DOHH2 (cell line): ENCODE results near the gene CFAP107.

Experiments
- H3F3A ChIP-seq: fragments of 200-600 bp; sonication (generic), shearing (Covaris generic); 2 replicates; pipeline ENCODE4 v1.6.0; 2016; ENCODE audit warnings: antibody characterized with exemption, mild to moderate bottlenecking; ENCODE audit not compliant: control insufficient read depth, insufficient read depth
- H3K27ac ChIP-seq: fragments of 200-600 bp; sonication (generic); 2 replicates; pipeline ENCODE4 v1.5.1; 2014; ENCODE audit warnings: low read depth, mild to moderate bottlenecking, low read length, moderate library complexity
- H3K27me3 ChIP-seq: fragments of 200-600 bp; sonication (generic); 2 replicates; pipeline ENCODE4 v1.6.1; 2014; ENCODE audit warnings: mild to moderate bottlenecking, low read length, mixed read lengths; ENCODE audit not compliant: control insufficient read depth
- H3K36me3 ChIP-seq: fragments of 200-600 bp; sonication (generic); 2 replicates; pipeline ENCODE4 v1.6.1; 2014; ENCODE audit warnings: mild to moderate bottlenecking, low read length, moderate library complexity, mixed read lengths; ENCODE audit not compliant: control insufficient read depth
- H3K4me1 ChIP-seq: fragments of 200-600 bp; sonication (generic); 2 replicates; pipeline ENCODE4 v1.6.1; 2014; ENCODE audit warnings: mild to moderate bottlenecking, low read length, mixed read lengths; ENCODE audit not compliant: control insufficient read depth
- H3K4me2 ChIP-seq: fragments of 200-600 bp; sonication (generic); 2 replicates; pipeline ENCODE4 v1.6.0; 2014; ENCODE audit warnings: mild to moderate bottlenecking, low read length, moderate library complexity
- H3K4me3 ChIP-seq: fragments of 200-600 bp; sonication (generic); 2 replicates; pipeline ENCODE4 v1.5.1; 2014; ENCODE audit warnings: mild to moderate bottlenecking, low read length, mixed read lengths
- H3K79me2 ChIP-seq: fragments of 200-600 bp; sonication (generic); 2 replicates; pipeline ENCODE4 v1.6.1; 2014; ENCODE audit warnings: mild to moderate bottlenecking, low read length, mixed read lengths; ENCODE audit not compliant: control insufficient read depth
- H3K9me2 ChIP-seq: fragments of 200-600 bp; sonication (generic); replicated peaks from 2 replicates; pipeline ENCODE4 v1.6.1; 2014; ENCODE audit warnings: mild to moderate bottlenecking, low read length, mixed read lengths; ENCODE audit not compliant: control insufficient read depth
- H3K9me3 ChIP-seq: fragments of 200-600 bp; sonication (generic); 2 replicates; pipeline ENCODE4 v1.6.1; 2014; ENCODE audit warnings: antibody characterized with exemption, low read length, mixed read lengths; ENCODE audit not compliant: control insufficient read depth, insufficient read depth
- H4K20me1 ChIP-seq: fragments of 200-600 bp; sonication (generic); 2 replicates; pipeline ENCODE4 v1.6.0; 2014; ENCODE audit warnings: low read depth, mild to moderate bottlenecking, antibody characterized with exemption, low read length, moderate library complexity; ENCODE audit not compliant: control insufficient read depth, insufficient read depth
- EZH2phosphoT487 ChIP-seq: fragments of 200-600 bp; sonication (generic); IDR thresholded peaks from 2 replicates; pipeline ENCODE4 v1.6.1; 2017; ENCODE audit warnings: borderline replicate concordance, mild to moderate bottlenecking, antibody characterized with exemption, low read length, moderate library complexity, mixed read lengths
- TF ChIP-seq, protein P1 (sequence below): fragments of 200-600 bp; sonication (generic); IDR thresholded peaks from one replicate; pipeline ENCODE4 v1.5.1; 2014; ENCODE audit warnings: antibody characterized with exemption, mild to moderate bottlenecking, low read depth, low read length; ENCODE audit not compliant: poor library complexity, severe bottlenecking

CFAP107 gene

DNA sequence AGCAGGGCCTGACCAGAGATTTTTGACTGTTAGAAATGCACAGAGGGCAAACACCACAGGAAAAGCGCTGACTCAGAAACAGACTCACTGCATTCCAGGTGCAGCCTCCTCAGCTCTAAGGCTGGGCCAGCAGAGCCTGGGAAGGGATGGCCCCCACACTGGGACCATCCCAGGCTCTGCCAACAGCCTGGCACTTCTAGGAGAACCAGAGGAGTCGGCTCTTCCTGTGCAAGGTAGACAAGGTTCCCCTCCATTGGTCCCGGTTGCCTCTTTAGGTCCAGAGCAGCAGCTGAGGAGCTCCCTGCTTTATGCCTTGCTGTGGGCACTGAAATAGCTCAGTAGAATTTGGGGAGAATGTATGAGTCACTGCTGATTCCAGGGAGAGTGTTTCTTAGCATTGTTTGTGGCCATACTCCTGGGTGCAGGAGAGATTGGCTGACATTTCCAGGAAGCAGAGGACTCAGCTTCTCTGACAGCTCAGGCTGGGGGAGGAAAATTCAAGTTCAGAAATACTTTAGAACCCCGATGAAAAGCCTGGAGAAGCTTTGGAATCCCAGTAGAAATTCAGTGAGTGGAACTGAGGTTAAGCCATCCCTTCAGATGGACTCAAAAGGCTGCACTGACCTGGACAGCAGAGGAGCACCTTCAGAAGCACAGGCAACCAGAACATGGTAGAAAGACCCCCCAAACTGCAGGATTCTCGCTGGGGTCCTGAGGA lies 64.8 kb downstream of the CFAP107 start:
- Histone ChIP-seq H3K4me2 (no peak overlapping the region), H3K27ac (no peak overlapping the region), H3K36me3 (no peaks in the 10 kb centered on the region), H3K27me3 (no peaks in the 10 kb centered on the region), H3K9me2 (no peaks in the 10 kb centered on the region), H3F3A (no peaks in the 10 kb centered on the region), H4K20me1 (no peaks in the 10 kb centered on the region), H3K4me1 (no peaks in the 10 kb centered on the region), H3K9me3 (no peaks in the 10 kb centered on the region), H3K79me2 (no peaks in the 10 kb centered on the region), H3K4me3 (no peak overlapping the region)
- TF ChIP-seq, protein P1, sequence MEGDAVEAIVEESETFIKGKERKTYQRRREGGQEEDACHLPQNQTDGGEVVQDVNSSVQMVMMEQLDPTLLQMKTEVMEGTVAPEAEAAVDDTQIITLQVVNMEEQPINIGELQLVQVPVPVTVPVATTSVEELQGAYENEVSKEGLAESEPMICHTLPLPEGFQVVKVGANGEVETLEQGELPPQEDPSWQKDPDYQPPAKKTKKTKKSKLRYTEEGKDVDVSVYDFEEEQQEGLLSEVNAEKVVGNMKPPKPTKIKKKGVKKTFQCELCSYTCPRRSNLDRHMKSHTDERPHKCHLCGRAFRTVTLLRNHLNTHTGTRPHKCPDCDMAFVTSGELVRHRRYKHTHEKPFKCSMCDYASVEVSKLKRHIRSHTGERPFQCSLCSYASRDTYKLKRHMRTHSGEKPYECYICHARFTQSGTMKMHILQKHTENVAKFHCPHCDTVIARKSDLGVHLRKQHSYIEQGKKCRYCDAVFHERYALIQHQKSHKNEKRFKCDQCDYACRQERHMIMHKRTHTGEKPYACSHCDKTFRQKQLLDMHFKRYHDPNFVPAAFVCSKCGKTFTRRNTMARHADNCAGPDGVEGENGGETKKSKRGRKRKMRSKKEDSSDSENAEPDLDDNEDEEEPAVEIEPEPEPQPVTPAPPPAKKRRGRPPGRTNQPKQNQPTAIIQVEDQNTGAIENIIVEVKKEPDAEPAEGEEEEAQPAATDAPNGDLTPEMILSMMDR, result no peak
- TF ChIP-seq EZH2phosphoT487, result no peak

DNA sequence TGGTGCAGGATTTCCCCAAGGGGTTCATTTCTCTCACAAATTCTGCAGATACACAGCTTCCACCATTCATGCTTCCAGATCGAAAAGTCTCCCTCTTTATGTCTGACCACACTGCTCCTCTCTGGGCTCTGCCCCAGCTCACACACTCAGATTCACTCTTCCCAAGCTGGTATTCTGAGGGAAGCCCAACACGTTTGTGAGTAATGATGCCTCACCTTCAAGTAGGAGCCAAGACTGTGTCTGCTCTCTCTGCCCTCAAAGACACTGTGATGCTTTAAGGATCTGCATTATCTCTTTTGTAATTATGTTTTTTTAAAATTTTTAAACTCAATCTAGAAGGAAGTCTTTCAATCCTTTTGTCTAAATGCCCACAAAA lies 65.4 kb downstream of the CFAP107 start:
- H3K9me3 ChIP-seq, result no peaks in the 10 kb centered on the region
- TF ChIP-seq, protein P1, result no peak
- TF ChIP-seq EZH2phosphoT487, result no peak
- H3K9me2 ChIP-seq, result no peaks in the 10 kb centered on the region
- H4K20me1 ChIP-seq, result no peaks in the 10 kb centered on the region
- no peaks in the 10 kb centered on the region for H3K4me1 ChIP-seq
- no peaks in the 10 kb centered on the region for H3K79me2 ChIP-seq
- no peaks in the 10 kb centered on the region for H3K36me3 ChIP-seq
- H3K4me2 ChIP-seq, result no peak overlapping the region
- H3K27ac ChIP-seq, result no peak overlapping the region
- no peak overlapping the region for H3K4me3 ChIP-seq
- H3K27me3 ChIP-seq, result no peaks in the 10 kb centered on the region
- no peaks in the 10 kb centered on the region for H3F3A ChIP-seq
